Liver (tissue), 9 donors: ENCODE measurements around the gene NOSIP. TPM values are rescaled to one million over a fixed set of nuclear protein-coding genes. Genes with fewer than 3 reads are reported as not detected.

Source experiments
- DNase-seq: peaks from one replicate; pipeline ENCODE4 v3.0.0-alpha.2; 2017; ENCODE audit warnings: low spot score
- H3K27ac ChIP-seq, 2 donors: one replicate each; pipeline ENCODE4 v1.7.0; 2013; ENCODE audit warnings: inconsistent platforms in 2 of 2, low read length in 2 of 2, control low read depth in 1 of 2, low read depth in 1 of 2, mild to moderate bottlenecking in 1 of 2
- H3K27me3 ChIP-seq, 4 donors: one replicate each; pipeline versions ENCODE4 v1.6.1 to v1.7.0; 2013; ENCODE audit warnings: low read length in 3 of 4, inconsistent platforms in 1 of 4, mild to moderate bottlenecking in 1 of 4, moderate library complexity in 1 of 4; ENCODE audit not compliant: control insufficient read depth in 4 of 4, insufficient read depth in 4 of 4
- H3K36me3 ChIP-seq, 4 donors: one replicate each; pipeline versions ENCODE4 v1.6.1 to v1.7.0; 2013; ENCODE audit warnings: low read length in 3 of 4, mild to moderate bottlenecking in 3 of 4, low read depth in 1 of 4, moderate library complexity in 1 of 4; ENCODE audit not compliant: control insufficient read depth in 4 of 4, insufficient read depth in 3 of 4
- H3K4me1 ChIP-seq, 4 donors: one replicate each; pipeline versions ENCODE4 v1.6.1 to v1.7.0; 2013; ENCODE audit warnings: low read length in 3 of 4, mild to moderate bottlenecking in 3 of 4, moderate library complexity in 1 of 4; ENCODE audit not compliant: control insufficient read depth in 4 of 4, insufficient read depth in 4 of 4
- H3K4me3 ChIP-seq, 3 donors: one replicate each; pipeline versions ENCODE4 v1.6.1 to v1.7.0; 2013; ENCODE audit warnings: low read length in 3 of 3, control low read depth in 1 of 3, low read depth in 1 of 3, mild to moderate bottlenecking in 1 of 3
- H3K9ac ChIP-seq, 2 donors: one replicate each; pipeline ENCODE4 v1.7.0; 2013; ENCODE audit warnings: low read length in 2 of 2, mild to moderate bottlenecking in 2 of 2, moderate library complexity in 2 of 2, control low read depth in 1 of 2, low read depth in 1 of 2
- H3K9me3 ChIP-seq, 4 donors: one replicate each; pipeline versions ENCODE4 v1.6.1 to v1.7.0; 2013; ENCODE audit warnings: low read length in 3 of 4; ENCODE audit not compliant: control insufficient read depth in 4 of 4
- EGR1 ChIP-seq, 2 donors: IDR thresholded peaks; 2 replicates each; pipeline ENCODE4 v1.6.1; 2016 to 2018; ENCODE audit warnings: antibody characterized with exemption in 2 of 2, low read depth in 2 of 2
- FOXA1 ChIP-seq: IDR thresholded peaks from 2 replicates; pipeline ENCODE4 v1.6.1; 2016; ENCODE audit warnings: antibody characterized with exemption
- FOXA2 ChIP-seq: IDR thresholded peaks from 2 replicates; pipeline ENCODE4 v1.6.1; 2016; ENCODE audit warnings: antibody characterized with exemption
- GABPA ChIP-seq, 2 donors: IDR thresholded peaks in 1 of 2; conservative IDR thresholded peaks in 1 of 2; 2 replicates each; pipeline ENCODE4 v1.6.1; 2016; ENCODE audit warnings: antibody characterized with exemption in 2 of 2, mild to moderate bottlenecking in 1 of 2, moderate library complexity in 1 of 2
- HNF4A ChIP-seq, 2 donors: conservative IDR thresholded peaks; 2 replicates each; pipeline ENCODE4 v1.6.1; 2016; ENCODE audit warnings: antibody characterized with exemption in 2 of 2, mild to moderate bottlenecking in 2 of 2
- HNF4G ChIP-seq: IDR thresholded peaks from 2 replicates; pipeline ENCODE4 v1.6.1; 2016; ENCODE audit warnings: antibody characterized with exemption
- JUND ChIP-seq, 2 donors: IDR thresholded peaks; 2 replicates each; pipeline ENCODE4 v1.6.1; 2016; ENCODE audit warnings: antibody characterized with exemption in 2 of 2
- NR2F2 ChIP-seq: IDR thresholded peaks from 2 replicates; pipeline ENCODE4 v1.6.1; 2016; ENCODE audit warnings: antibody characterized with exemption
- RAD21 ChIP-seq, 2 donors: IDR thresholded peaks; 2 replicates each; pipeline ENCODE4 v1.6.1; 2016; ENCODE audit warnings: antibody characterized with exemption in 2 of 2, mild to moderate bottlenecking in 2 of 2
- RXRA ChIP-seq, 2 donors: IDR thresholded peaks; 2 replicates each; pipeline ENCODE4 v1.6.1; 2017 to 2018; ENCODE audit warnings: antibody characterized with exemption in 2 of 2, mild to moderate bottlenecking in 1 of 2
- SP1 ChIP-seq: IDR thresholded peaks from 2 replicates; pipeline ENCODE4 v1.6.1; 2018; ENCODE audit warnings: antibody characterized with exemption, mild to moderate bottlenecking
- TAF1 ChIP-seq: conservative IDR thresholded peaks from 2 replicates; pipeline ENCODE4 v1.6.1; 2016; ENCODE audit warnings: antibody characterized with exemption, mild to moderate bottlenecking
- YY1 ChIP-seq: IDR thresholded peaks from 2 replicates; pipeline ENCODE4 v1.6.1; 2016; ENCODE audit warnings: antibody characterized with exemption, mild to moderate bottlenecking
- WGBS: extraction: QIAGEN DNeasy Blood & Tissue Kit; methylation state at CpG from one replicate; pipeline ENCODE4 v1.1.7; 2013; 5-methylcytosine and 5-hydroxymethylcytosine counted together
- polyA plus RNA-seq, 2 donors: library from polyadenylated mRNA; stranded (reverse) in 1 of 2; unstranded in 1 of 2; fragments of 200-250 nt in 1 of 2; fragments of >200 nt in 1 of 2; fragmentation: Nextera tagmentation in 1 of 2; extraction: Ambion mirVana in 1 of 2; gene quantifications; one replicate each; pipeline versions ENCODE4 v1.2.1 to v1.2.3, GENCODE V29; 2013 to 2015
- total RNA-seq, 2 donors: library from RNA; depleted of rRNA; stranded (reverse); fragments of >200 nt; gene quantifications; one replicate each; pipeline ENCODE4 v1.2.3, GENCODE V29; 2014
- TF ChIP-seq, protein P1 (sequence below): IDR thresholded peaks from 2 replicates; pipeline ENCODE4 v1.6.1; 2016; ENCODE audit warnings: antibody characterized with exemption
- TF ChIP-seq, protein P2 (sequence below): IDR thresholded peaks from 2 replicates; pipeline ENCODE4 v1.6.1; 2016; ENCODE audit warnings: antibody characterized with exemption, mild to moderate bottlenecking
- TF ChIP-seq, protein P3 (sequence below): fragments of 150-350 bp; IDR thresholded peaks from 2 replicates; pipeline ENCODE4 v1.5.1; 2017; ENCODE audit warnings: improper control_type of control experiment, low read depth, low read length; ENCODE audit not compliant: missing input control
- TF ChIP-seq, protein P4 (sequence below): IDR thresholded peaks from 2 replicates; pipeline ENCODE4 v1.6.1; 2016; ENCODE audit warnings: antibody characterized with exemption
- TF ChIP-seq, protein P5 (sequence below): IDR thresholded peaks from 2 replicates; pipeline ENCODE4 v1.6.1; 2016; ENCODE audit warnings: antibody characterized with exemption
- donor health status: healthy.
- donor health status: healthy.
- donor health status: healthy.
- donor health status: healthy.
- donor health status: healthy.

Gene NOSIP
- total and polyA plus RNA-seq, 4 donors = 19.3 to 45.2 (median 30.5) TPM

DNA sequence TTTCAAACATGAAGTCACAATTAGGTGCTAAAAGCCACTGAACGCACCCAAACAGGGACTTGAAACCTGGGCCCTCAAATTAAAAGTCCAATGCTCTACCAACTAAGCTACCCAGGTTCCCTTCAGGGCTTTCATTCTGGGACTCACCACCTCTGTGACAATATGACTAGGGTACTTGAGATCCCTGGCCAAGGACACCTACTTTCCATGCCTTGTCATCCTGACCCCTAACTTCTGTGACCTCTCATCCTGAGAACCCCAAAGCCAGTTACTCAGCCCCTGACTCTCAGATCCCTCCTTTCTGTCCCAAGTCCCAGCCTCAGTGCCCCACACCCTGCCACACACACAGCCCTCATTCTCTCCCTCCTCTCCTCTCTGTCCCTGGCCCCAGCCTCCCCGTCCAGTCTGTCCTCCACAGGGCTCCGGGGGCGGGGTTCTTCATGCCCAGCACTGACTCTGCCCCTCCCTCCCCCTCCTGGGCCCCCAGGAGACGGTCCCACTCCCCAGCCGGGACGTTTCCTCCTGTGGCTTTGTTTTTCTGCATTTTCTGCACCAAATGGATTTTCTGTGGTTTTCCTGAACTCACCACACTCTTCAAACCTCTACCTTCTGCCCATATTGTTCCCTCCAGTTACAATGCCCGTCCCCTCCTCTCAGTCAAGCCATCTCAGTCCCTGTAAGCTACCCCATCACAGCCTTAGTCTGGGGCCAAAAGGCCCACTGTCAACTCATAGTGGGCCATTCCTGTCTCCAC is 45.5 kb downstream of the NOSIP start (continued):
- no peak for TF ChIP-seq GABPA (IDR thresholded peaks at IDR 0.05 in 1 of 2, conservative IDR thresholded peaks at IDR 0.05 in 1 of 2)
- no peak for TF ChIP-seq EGR1 (IDR thresholded peaks at IDR 0.05; ENCODE audit: low read depth in 2 of 2)

DNA sequence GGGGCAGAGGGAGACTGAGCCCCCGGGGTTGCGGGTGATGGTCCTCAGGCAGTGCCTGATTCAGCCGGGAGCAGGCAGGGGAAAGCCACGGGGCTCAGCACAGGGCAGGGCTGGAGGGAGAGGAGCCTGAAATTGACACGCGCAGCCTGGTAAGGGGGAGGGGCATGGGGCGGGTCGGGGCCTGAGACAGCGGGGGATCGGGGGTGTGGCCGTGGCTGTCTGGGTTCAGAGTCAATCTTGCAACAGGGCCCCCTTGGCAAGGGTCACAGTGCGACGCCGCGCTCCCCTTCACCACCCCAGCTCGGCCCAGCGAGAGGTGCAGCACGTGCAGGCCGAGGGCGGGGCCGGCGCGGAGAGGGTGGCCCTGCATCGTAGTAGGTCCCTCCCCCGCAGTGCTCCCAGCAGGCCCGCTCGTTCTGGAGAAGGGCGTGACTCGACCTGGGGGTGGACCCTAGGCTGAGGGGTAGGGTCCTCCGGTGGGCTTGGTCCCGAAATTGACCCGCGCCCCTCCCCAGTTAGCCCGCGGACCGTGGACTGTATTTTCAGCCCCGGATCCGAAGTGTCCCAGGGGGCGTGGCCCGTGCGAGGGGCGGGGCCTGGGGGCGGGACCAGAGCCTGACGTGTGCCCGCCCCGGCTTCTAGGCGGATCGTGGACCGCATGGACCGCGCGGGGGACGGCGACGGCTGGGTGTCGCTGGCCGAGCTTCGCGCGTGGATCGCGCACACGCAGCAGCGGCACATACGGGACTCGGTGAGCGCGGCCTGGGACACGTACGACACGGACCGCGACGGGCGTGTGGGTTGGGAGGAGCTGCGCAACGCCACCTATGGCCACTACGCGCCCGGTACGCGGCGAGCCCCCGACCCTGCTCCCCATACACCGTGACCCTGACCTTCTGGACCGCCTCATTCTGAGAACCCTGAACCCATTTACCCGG is 46.5 kb downstream of the NOSIP start:
- peaks cover 7 to 43% (median 29%) of the 10 kb centered on the region in 4 donors for H3K36me3 ChIP-seq
- H3K27ac ChIP-seq = no peak overlapping the region
- H3K4me1 ChIP-seq = peaks cover 0 to 3% (median 0%) of the 10 kb centered on the region in 4 donors
- no peaks in the 10 kb centered on the region for H3K27me3 ChIP-seq
- H3K9me3 ChIP-seq = no peaks in the 10 kb centered on the region
- TF ChIP-seq, protein P1, sequence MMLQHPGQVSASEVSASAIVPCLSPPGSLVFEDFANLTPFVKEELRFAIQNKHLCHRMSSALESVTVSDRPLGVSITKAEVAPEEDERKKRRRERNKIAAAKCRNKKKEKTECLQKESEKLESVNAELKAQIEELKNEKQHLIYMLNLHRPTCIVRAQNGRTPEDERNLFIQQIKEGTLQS = no peak
- TF ChIP-seq RXRA (IDR thresholded peaks at IDR 0.05) (no peak), RAD21 (IDR thresholded peaks at IDR 0.05) (no peak), FOXA1 (no peak), GABPA (IDR thresholded peaks at IDR 0.05 in 1 of 2, conservative IDR thresholded peaks at IDR 0.05 in 1 of 2) (no peak), YY1 (no peak), NR2F2 (no peak), FOXA2 (no peak), SP1 (no peak), EGR1 (IDR thresholded peaks at IDR 0.05; ENCODE audit: low read depth in 2 of 2) (no peak), HNF4A (conservative IDR thresholded peaks at IDR 0.05) (no peak), JUND (IDR thresholded peaks at IDR 0.05) (no peak), TAF1 (no peak), HNF4G (no peak)
- TF ChIP-seq, protein P2, sequence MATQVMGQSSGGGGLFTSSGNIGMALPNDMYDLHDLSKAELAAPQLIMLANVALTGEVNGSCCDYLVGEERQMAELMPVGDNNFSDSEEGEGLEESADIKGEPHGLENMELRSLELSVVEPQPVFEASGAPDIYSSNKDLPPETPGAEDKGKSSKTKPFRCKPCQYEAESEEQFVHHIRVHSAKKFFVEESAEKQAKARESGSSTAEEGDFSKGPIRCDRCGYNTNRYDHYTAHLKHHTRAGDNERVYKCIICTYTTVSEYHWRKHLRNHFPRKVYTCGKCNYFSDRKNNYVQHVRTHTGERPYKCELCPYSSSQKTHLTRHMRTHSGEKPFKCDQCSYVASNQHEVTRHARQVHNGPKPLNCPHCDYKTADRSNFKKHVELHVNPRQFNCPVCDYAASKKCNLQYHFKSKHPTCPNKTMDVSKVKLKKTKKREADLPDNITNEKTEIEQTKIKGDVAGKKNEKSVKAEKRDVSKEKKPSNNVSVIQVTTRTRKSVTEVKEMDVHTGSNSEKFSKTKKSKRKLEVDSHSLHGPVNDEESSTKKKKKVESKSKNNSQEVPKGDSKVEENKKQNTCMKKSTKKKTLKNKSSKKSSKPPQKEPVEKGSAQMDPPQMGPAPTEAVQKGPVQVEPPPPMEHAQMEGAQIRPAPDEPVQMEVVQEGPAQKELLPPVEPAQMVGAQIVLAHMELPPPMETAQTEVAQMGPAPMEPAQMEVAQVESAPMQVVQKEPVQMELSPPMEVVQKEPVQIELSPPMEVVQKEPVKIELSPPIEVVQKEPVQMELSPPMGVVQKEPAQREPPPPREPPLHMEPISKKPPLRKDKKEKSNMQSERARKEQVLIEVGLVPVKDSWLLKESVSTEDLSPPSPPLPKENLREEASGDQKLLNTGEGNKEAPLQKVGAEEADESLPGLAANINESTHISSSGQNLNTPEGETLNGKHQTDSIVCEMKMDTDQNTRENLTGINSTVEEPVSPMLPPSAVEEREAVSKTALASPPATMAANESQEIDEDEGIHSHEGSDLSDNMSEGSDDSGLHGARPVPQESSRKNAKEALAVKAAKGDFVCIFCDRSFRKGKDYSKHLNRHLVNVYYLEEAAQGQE = no peak
- TF ChIP-seq, protein P3, sequence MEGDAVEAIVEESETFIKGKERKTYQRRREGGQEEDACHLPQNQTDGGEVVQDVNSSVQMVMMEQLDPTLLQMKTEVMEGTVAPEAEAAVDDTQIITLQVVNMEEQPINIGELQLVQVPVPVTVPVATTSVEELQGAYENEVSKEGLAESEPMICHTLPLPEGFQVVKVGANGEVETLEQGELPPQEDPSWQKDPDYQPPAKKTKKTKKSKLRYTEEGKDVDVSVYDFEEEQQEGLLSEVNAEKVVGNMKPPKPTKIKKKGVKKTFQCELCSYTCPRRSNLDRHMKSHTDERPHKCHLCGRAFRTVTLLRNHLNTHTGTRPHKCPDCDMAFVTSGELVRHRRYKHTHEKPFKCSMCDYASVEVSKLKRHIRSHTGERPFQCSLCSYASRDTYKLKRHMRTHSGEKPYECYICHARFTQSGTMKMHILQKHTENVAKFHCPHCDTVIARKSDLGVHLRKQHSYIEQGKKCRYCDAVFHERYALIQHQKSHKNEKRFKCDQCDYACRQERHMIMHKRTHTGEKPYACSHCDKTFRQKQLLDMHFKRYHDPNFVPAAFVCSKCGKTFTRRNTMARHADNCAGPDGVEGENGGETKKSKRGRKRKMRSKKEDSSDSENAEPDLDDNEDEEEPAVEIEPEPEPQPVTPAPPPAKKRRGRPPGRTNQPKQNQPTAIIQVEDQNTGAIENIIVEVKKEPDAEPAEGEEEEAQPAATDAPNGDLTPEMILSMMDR = no peak
- TF ChIP-seq, protein P4, sequence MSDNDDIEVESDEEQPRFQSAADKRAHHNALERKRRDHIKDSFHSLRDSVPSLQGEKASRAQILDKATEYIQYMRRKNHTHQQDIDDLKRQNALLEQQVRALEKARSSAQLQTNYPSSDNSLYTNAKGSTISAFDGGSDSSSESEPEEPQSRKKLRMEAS = no peak
- TF ChIP-seq, protein P5, sequence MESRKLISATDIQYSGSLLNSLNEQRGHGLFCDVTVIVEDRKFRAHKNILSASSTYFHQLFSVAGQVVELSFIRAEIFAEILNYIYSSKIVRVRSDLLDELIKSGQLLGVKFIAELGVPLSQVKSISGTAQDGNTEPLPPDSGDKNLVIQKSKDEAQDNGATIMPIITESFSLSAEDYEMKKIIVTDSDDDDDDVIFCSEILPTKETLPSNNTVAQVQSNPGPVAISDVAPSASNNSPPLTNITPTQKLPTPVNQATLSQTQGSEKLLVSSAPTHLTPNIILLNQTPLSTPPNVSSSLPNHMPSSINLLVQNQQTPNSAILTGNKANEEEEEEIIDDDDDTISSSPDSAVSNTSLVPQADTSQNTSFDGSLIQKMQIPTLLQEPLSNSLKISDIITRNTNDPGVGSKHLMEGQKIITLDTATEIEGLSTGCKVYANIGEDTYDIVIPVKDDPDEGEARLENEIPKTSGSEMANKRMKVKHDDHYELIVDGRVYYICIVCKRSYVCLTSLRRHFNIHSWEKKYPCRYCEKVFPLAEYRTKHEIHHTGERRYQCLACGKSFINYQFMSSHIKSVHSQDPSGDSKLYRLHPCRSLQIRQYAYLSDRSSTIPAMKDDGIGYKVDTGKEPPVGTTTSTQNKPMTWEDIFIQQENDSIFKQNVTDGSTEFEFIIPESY = no peak
- H3K9ac ChIP-seq = no peak overlapping the region
- peak; percentile 91 for DNase-seq
- 56% methylated on average over 87 of the region's 87 CpGs for WGBS
- peak overlapping the region in 1 of 3 donors; percentile 39 for H3K4me3 ChIP-seq
